ENCODE data around the gene MB. TPM values are rescaled to one million over a fixed set of nuclear protein-coding genes. Genes with fewer than 3 reads are reported as not detected.

MB gene
- polyA plus RNA-seq, 1 donor (not counting 4 experiments of a cell fraction or from before 2014, with no cell fraction given), result not detected

DNA sequence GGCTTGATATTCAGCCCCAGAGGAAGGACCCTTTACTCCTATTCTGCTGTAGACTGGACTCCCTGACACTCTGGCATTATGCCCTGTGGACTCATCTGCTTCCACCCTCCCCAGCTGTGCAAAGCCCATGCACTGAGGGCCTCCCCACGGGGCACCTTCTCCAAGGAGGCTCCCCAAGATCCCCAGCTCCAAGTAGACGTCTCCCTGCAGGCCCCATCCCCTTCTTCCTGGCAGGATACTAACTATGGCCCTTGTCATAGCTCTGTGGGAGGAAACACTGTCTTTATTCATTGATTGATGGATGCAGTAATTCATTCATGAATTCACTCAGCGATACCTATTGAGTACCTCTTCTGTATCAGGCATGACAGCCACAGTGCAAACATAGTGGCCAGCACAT is 15.8 kb upstream of the MB start:
- Histone ChIP-seq H2AFZ (ENCODE audit: control insufficient read depth, low read length) (no peak overlapping the region), H3K4me1 (ENCODE audit: control insufficient read depth, extremely low read depth, insufficient read depth, low read length) (peaks cover 16% of the 10 kb centered on the region), H4K20me1 (ENCODE audit: control insufficient read depth, extremely low read depth, insufficient read depth, low read length) (no peaks in the 10 kb centered on the region), H3K9ac (ENCODE audit: control insufficient read depth, extremely low read depth, insufficient read depth, low read length) (no peak overlapping the region), H3K9me3 (ENCODE audit: control insufficient read depth, low read depth, low read length) (no peaks in the 10 kb centered on the region), H3K27ac (ENCODE audit: control insufficient read depth, insufficient read depth, low read length) (no peak overlapping the region), H3K4me3 (ENCODE audit: control insufficient read depth in 2 of 3, extremely low read depth in 1 of 3, insufficient read depth in 2 of 3, low read depth in 1 of 3, low read length in 3 of 3) (no peak overlapping the region), H3K9me1 (ENCODE audit: control insufficient read depth, extremely low read depth, insufficient read depth, low read length) (no peaks in the 10 kb centered on the region), H3K36me3 (ENCODE audit: control insufficient read depth in 2 of 2, extremely low read depth in 1 of 2, insufficient read depth in 2 of 2, low read length in 2 of 2) (no peaks in the 10 kb centered on the region), H3K27me3 (ENCODE audit: control insufficient read depth, extremely low read depth, insufficient read depth, low read length) (no peaks in the 10 kb centered on the region), H3K79me2 (ENCODE audit: control insufficient read depth, insufficient read depth, low read length) (no peaks in the 10 kb centered on the region), H3K4me2 (ENCODE audit: control insufficient read depth, extremely low read depth, insufficient read depth, low read depth, low read length) (no peak overlapping the region)
- no peak for DNase-seq (ENCODE audit: low read depth, low spot score)
- dilution Hi-C loops (cut with MboI; ENCODE audit: extremely low pct_ligation_motif_present, low sequenced_read_pairs), result no loop called here
- TF ChIP-seq EZH2 (IDR thresholded peaks at IDR 0.05; ENCODE audit: low read length), result no peak
- TF ChIP-seq CTCF (optimal IDR thresholded peaks at IDR 0.05 in 1 of 3, IDR thresholded peaks at IDR 0.05 in 1 of 3, conservative IDR thresholded peaks at IDR 0.05 in 1 of 3; ENCODE audit: extremely low read depth in 1 of 3, insufficient read depth in 2 of 3, low read length in 3 of 3), result no peak
- FAIRE-seq, result no peak

DNA sequence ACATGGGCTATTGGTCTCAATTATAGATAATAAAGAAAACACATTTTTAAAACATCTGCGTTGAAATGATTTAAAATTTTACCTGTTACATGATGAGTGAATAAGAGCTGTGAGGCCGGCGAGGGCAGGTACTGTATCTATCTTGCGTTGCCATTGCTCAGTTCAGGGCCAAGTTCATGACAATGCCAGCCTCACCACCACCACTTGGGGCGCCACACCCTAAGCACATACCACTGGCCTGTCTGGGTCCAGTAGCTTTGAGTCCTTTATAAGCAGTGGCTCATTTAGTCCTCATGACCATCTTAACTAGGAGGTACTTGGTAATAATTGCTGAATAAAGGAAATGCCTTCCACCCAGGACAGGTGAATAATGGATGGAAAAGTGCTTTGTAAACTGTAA is 14.5 kb upstream of the MB start:
- Histone ChIP-seq H3K9ac (ENCODE audit: control insufficient read depth, extremely low read depth, insufficient read depth, low read length) (no peak overlapping the region), H2AFZ (ENCODE audit: control insufficient read depth, low read length) (no peak overlapping the region), H3K9me3 (ENCODE audit: control insufficient read depth, low read depth, low read length) (no peaks in the 10 kb centered on the region), H3K4me3 (ENCODE audit: control insufficient read depth in 2 of 3, extremely low read depth in 1 of 3, insufficient read depth in 2 of 3, low read depth in 1 of 3, low read length in 3 of 3) (no peak overlapping the region), H3K4me1 (ENCODE audit: control insufficient read depth, extremely low read depth, insufficient read depth, low read length) (peaks cover 24% of the 10 kb centered on the region), H3K27me3 (ENCODE audit: control insufficient read depth, extremely low read depth, insufficient read depth, low read length) (no peaks in the 10 kb centered on the region), H3K79me2 (ENCODE audit: control insufficient read depth, insufficient read depth, low read length) (no peaks in the 10 kb centered on the region), H3K27ac (ENCODE audit: control insufficient read depth, insufficient read depth, low read length) (no peak overlapping the region), H3K4me2 (ENCODE audit: control insufficient read depth, extremely low read depth, insufficient read depth, low read depth, low read length) (no peak overlapping the region), H3K9me1 (ENCODE audit: control insufficient read depth, extremely low read depth, insufficient read depth, low read length) (no peaks in the 10 kb centered on the region), H3K36me3 (ENCODE audit: control insufficient read depth in 2 of 2, extremely low read depth in 1 of 2, insufficient read depth in 2 of 2, low read length in 2 of 2) (no peaks in the 10 kb centered on the region), H4K20me1 (ENCODE audit: control insufficient read depth, extremely low read depth, insufficient read depth, low read length) (no peaks in the 10 kb centered on the region)
- FAIRE-seq (no peak), DNase-seq (ENCODE audit: low read depth, low spot score) (no peak)
- TF ChIP-seq CTCF (optimal IDR thresholded peaks at IDR 0.05 in 1 of 3, IDR thresholded peaks at IDR 0.05 in 1 of 3, conservative IDR thresholded peaks at IDR 0.05 in 1 of 3; ENCODE audit: extremely low read depth in 1 of 3, insufficient read depth in 2 of 3, low read length in 3 of 3) (peak; percentile 62 to 85 (median 79)), EZH2 (IDR thresholded peaks at IDR 0.05; ENCODE audit: low read length) (no peak)
- dilution Hi-C loops (cut with MboI; ENCODE audit: extremely low pct_ligation_motif_present, low sequenced_read_pairs), result no loop called here

Measured in keratinocyte (primary cell).